Stimulated activated CD4-positive, alpha-beta T cell treated with anti-CD3 and anti-CD28 coated beads, Interleukin-4, amount 100 ng/mL, for 48 hours (primary cell): ENCODE results near the gene CELF2.
"Not testable (repeated sequence)": the region's sequence is repeated elsewhere in the genome, so short reads cannot be mapped to it uniquely, and the experiment has no call there.

ENCODE experiments used
- DNase-seq, 2 donors: peaks; one replicate each; pipeline ENCODE4 v3.0.0-alpha.2; 2020; ENCODE audit warnings: low read depth in 2 of 2

Gene CELF2

DNA sequence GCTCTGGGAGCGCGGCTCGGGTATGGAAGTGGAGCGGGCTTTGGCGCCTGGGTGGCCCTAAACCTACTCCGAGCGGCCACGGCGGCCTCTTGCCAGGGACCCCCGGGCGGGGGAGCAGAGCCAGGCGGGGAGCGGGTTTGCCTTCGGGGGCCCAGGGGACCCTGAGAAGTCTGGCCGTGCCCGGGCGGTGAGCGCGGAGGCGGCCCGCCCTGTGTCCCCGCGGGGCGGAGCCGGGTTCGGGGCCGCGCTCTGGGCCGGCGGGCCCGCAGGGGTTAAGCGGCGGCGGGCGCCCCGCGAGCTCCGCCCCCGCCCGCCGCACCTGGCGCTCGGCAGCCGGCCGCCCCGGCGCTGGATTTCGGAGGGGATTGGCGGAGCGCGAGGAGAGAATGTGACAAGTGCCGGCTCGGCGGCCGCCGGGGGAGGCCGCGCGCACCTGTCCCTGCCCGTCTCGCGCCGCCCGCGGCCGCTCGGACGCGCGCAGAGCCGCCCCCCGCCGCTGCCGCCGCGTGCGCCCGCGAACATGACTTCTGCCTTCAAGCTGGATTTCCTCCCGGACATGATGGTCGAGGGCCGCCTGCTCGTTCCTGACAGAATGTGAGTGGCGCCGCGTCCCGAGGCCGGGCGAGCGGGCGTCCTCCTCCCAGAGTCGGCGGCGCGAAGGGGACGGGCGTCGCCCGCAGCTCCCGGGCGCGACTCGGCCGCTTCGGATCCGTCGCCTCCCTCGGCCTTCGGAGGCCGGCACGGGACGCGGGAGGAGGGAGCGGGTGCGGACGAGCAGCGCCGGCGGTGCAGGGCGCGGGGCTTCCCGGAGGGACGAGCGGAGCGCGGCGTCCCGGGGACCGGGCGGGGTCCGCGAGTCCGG lies at the start of gene CELF2:
CELF2 (plus strand) TSS at position 303 of the 862 bp plus-strand sequence; CDS start at position 521, 218 bp downstream.
- peak; percentile 27 to 36 for DNase-seq

DNA sequence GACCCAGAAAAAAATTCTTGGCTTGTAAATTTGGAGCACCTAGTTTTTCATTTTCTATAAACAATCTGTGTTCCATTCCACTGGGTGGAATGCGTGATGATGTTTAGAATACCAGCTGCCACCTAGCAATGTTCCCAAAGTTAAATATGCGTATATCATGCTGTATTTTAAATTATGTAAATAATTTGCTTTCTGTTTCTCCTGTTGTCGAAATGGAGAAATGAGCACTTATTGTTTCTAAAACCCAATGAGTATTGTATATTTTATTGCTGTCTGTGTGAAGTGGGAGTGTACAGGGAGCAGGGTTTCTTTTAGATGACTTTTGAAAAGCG lies 49.4 kb upstream of the CELF2 start:
- DNase-seq, result no peak

DNA sequence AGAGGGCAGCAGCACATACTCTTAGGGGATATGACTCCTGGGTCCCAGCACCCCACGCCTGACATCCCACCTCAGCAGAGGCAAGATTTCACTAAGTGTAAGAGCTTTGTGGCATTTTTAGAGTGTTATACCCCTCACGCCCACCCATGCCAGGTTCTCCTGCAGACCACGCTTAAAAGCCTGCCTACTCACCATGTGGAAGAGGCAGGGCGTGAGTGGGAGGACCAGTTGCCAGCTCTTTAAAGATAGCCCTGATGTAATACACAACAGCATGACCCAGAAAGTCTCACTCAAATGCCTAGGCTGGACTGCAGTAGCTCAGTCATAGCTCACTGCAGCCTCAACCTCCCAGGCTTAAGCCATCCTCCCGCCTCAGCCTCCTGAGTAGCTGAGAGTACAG lies 44.4 kb upstream of the CELF2 start:
- no peak for DNase-seq

DNA sequence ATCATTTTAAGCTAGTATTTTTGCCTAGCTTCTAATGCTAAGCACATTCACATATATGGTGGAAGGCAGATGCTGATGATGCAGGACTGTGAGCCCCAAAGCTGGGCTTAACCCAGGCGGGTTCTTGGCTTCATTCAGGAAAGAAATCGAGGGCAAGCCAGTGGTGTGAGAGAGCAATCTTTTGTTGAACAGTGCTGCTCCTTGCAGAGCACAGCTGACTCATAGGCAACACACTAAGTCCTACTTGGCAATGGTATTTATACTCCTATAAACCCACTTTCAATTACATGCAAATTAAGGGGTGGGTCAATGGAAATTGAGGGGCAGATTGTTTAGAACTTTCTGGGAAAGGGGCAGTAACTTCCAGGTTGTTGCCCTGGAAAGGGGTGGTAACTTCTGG lies 42.0 kb upstream of the CELF2 start:
- no peak for DNase-seq

DNA sequence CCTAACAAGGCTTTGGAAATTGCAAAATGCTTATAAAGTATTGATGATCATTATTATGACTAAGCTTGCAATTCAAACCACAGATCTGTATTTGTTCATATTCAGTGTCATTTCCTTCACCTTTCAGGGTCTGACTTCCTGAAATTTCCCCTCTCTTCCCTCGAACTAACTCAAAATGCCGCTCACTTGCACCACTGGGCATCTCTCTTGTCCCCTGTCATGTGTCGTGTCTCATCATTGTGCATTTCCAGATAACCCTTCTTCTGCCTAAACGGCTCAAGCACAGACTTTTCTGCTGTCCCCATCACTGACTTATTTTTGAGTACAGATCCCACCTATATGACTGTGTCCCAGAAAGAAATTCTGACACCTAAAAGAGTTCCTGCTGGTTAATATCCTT lies 41.0 kb upstream of the CELF2 start:
- no peak for DNase-seq

DNA sequence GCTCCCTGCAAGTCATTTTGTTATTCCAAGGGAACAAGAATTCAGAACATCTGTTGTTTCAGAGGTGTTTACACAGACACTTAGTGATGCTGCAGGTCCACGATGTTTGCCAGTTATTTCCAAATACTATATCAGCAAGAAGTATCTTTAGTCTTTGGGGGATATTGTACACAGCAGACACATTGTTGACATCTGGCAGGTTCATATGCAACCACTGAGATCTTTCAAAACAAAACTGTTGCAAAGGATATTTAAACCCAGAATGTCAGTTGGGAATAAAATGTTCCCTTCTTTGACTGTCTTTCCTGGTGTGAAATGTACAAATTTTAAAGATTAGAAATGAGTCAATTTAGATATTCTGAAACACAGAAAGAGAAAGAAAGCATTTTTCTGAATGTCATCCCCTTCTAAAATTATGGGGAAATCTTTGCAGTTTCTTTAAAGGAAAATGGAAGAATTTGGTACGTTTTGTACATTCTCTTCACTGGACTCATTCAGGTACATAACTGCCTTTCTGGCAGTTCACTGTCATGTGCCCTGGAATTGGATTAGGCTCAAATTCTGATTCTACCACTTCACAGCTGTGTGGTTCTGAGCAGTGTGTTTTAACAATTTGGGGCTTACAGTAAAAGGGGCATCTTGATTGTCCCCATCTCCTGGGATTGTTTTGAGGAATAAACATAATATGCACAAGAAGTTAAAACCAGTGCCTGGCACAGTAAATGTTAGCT lies 40.3 kb upstream of the CELF2 start:
- DNase-seq, result no peak

DNA sequence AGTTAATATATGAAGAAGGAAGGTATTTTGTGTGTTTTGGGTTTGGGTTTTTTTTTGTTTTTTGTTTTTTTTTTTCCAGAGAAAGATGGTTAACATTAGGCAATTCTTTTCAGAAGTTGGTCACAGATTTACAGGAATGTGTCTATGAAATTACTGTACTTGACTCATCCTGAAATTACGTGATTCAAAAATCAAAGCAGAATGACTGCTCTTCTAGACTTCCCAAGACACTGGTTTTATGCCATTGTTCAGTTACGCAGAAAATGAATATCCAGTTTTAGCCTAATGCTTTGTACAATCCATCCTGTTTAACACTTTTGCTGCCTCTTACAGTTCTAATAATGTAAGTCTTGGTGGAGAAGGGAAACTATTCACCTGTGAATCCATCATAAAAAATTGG lies 39.7 kb upstream of the CELF2 start:
- no peak for DNase-seq

DNA sequence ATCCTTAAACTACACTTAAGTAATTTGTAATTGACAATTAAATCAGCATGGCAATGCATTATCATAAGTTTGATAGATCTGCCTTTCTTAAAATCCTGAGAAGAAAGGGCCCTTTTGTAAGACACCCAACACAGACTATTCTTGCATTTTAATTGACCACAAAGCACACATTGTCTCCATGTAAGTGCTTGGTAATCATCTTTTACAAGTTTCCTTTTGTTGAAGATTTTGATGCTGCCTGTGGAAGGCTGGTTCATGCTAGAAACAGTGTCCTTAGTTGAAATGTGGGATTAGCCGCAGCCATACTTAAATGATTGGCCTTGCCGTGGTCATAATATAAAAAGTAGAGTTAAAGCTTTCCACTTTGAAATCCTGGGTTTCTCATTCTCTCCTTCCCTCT lies 32.3 kb upstream of the CELF2 start:
- no peak for DNase-seq

DNA sequence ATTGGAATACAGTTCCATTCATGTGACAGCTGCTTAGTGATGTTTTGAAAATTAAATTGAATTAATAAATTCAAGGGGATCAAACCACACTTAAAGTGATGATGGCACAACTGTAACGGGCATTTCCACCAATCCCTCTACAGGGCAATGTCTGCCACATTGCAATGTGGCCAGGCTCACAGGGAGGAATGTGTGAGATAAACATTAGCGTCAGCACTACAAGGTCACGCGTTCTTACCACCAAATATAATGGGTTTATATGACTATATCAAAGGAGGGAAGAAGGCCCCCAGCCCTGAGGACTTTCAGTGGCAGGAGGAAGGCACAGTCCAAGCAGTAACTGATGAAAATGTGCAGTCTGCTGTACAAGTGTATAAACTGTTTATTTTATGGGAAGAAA lies 31.1 kb upstream of the CELF2 start:
- DNase-seq, result no peak

DNA sequence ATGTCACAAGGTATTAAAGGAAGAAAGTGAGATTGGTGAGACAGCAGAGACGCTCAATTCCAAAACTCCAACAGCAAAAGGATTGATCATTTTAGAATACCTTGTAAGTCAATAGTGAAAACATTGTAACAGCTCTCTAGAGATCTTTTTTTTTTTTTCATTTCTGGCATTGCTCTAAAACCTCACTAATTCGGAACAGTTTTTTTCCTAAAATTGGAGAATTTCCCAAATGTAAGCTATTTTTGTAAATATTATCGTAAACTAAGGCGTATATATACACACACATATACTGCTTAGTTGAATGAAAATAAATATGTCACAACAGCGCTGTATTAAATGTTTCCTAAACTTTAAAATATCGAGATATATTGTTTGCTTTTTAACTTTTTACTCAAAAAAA lies 30.6 kb upstream of the CELF2 start:
- no peak for DNase-seq

DNA sequence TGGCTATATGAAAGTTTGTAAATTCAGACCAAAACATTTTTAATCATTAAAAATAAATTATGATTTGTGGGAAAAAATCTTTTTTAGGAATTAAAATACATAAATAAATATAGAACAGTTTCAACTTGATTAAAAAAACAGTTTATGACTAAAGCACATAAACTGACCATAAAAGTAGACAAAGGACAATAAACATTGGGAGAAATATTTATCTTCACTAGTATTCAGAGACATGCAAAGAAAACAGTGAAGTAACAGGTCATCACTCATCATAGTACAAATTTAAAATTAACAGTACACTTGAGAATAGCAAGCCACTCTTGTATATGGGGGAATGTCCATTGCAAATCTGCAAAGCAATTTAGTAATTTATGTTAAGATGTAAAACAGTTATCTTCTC lies 28.0 kb upstream of the CELF2 start:
- DNase-seq, result no peak

DNA sequence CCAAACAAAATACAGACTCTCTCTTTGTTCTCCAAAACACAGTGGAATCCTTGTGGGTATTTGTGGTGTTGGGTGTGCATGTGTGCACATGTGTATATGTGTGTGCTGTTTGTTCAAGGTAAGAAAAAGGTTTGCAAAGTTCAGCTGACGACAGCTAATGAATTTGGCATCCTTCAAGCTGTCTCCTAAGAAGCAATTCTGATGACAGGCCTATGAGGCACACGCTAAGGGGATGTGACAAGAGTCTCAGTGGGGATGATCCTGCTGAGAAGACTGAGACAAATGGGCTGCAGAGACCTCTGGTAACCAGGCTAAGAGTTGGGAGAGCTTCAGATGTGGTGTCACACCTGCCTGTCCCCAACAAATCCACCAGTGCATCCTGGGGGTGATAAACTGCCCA lies 26.5 kb upstream of the CELF2 start:
- DNase-seq, result no peak

DNA sequence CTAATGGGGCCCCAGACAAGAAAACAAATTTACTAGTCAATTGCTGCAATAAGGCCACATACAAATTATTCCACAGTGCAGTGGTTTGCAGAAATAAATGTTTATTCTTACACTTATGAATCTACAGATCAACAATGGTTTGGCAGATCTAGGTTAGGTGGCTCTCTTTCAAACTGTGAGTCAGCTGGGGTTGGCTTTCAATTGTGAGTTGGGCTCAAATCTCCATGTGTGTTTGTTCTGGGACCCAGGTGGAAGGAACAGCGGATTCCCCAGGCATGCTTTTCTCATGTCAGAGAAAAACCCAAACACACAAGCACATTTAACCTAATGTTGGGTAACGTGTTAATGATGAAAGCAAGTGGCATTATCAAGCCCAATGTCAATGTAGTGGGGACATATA lies 25.6 kb upstream of the CELF2 start:
- DNase-seq, result no peak

DNA sequence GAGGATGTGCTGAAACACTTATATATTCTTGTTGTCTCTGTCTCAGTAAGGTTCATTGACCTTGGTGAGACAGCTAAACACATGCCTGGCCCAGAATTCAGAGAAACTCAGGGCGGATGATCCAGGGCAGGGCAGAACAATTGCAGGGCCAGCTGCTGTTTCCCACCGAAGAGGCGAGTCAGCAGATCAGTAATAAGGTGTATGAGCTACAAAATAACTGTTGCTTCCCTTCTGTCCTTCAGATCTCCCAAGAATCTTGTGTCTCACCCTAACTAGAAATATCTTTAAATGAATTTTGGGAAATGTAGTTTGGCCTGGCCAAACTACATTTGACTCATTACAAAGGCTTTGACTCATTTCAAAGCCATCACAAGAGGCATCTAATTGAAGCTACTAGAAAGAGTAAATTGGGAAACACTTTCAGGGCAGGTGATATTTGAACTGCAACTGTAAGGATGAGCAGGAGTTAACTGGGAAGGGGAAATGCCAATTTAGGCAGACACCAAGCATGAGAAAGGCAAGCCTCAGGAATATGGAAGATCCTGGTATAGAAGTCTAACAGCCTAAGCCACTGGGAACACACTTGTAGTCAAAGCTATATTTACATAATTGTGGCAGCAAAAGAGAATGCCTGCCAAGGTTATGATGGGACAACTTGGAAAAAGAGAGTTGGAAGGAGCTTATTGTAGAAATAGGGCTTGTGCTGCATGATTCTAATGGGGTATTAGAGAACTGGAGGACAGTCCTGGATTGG lies 24.5 kb upstream of the CELF2 start:
- no peak for DNase-seq

DNA sequence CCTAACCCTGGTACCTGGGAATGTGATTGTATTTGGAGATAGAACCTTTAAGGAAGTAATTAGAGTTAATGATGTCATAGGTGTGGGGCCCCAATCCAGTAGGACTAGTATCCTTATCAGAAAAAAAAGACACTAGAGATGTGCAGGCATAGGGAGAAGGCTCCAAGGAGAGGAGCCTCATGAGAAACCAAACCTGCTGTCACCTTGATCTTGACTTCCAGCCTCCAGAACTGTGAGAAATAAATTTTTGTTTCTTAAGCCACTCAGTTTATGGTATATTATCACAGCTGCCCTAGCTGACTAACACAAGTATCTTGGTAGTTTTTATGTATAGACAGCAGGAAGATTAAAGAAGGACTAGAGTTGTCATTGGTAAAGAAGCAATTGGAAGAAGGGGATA lies 23.9 kb upstream of the CELF2 start:
- DNase-seq, result no peak

DNA sequence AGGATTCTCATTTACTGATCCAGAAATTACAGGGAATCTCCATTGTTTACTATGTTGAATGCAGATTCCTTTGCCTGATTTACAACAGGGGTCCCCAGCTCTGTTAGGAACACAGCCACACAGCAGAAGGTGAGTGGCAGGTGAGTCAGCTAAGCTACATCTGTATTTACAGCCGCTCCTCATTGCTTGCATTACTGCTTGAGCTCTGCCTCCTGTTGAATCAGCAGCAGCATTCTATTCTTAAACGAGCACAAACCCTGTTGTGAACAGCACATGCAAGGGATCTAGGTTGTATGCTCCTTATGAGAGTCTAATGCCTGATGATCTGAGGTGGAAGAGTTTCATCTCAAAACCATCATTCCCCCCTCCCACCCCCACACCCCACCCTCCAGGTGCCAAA lies 23.3 kb upstream of the CELF2 start:
- no peak for DNase-seq

DNA sequence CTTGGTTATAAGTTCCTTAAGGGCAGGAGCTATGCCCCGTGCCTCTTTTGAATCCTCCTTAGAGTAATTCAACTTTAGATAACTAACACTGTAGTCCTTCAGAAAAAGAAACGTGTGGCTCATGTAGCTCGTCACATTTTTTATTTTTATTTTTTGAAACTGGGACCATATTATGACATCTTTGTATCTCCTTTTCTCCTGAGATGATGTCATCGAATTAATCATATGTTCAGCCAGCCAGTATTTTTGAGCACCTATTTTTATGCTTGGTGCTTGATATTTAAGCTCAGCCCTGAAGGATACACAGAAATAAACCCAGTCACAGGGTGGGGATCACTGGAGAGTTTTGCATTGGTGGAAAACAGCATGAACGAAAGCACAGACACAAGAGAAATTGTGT lies 22.6 kb upstream of the CELF2 start:
- no peak for DNase-seq

DNA sequence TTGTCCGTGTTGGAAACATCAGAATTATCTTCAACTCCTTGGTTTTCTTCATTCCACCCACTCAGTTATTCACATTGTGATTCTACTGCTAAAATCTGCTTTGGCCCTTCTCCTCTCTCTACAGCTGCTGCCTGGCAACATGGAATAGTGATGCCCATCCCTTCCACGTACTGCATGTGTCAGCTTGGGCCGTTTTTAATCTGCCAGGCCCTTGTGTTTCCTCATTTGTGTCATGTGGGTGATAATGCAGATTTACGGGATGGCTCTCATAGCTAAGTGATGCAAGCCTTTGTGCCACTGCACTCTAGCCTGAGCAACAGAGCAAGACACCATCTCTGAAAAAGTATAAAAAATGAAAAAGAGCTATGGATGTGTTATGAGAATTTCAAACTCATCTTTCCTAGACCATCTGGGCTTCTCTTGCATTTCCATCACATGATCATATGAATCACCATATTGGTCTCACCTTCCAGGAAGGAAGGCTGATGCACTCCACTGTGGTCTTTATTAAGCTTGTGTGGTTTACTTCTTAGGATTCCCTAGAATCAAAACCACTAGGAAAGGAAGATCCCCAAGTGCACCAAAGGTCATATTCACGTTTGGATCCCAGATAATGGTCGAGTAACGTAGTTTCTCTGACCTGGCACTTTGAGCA lies 20.6 kb upstream of the CELF2 start:
- DNase-seq, result no peak

DNA sequence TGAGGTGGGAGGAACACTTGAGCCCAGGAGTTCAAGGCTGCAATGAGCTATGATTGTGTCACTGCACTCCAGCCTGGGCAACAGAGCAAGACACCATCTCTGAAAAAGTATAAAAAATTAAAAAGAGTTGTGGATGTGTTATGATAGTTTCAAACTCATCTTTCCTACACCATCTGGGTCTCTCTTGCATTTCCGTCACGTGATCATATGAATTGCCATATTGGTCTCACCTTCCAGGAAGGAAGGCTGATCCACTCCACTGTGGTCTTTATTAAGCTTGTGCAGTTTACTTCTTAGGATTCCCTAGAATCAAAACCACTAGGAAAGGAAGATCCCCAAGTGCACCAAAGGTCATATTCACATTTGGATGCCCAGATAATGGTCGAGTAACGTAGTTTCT lies 18.2 kb upstream of the CELF2 start:
- DNase-seq, result not testable (repeated sequence)

DNA sequence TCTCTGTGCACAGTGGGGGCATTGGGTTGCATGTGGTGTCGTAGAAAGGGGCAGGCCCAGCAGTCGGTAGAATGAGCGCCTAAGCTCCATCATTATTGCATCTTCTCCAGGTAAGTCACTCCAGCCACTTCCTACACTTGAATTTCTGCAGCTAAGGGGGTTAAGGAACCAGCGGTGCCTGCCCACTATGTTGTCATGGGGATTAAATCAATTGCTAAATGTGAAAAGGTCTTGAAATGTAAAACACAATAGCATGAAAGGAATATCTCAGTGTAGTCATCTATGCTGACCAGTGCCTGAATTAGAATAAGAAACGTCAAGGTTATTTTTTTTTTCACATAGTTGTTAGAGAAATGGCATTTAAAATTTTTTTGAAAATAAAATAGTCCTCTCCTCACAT lies 15.2 kb upstream of the CELF2 start:
- no peak for DNase-seq

DNA sequence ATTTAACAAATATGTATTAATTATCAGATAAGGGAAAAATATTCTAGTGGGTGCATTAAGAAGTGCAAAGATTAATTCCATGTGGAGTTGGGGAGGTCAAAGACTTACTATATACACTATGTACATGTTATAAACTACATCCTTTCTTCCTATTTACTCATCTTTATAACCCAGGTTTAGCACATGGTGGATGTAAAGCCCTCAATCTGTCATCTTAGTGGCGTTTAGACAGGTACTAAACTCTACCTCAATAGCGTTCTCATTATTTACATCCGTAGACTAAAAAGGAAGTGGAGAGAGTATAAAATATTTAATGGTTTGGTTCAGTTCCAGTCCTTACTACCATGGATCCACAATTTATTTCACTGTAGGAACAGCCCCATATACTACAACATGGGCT lies 14.8 kb upstream of the CELF2 start:
- DNase-seq, result no peak

DNA sequence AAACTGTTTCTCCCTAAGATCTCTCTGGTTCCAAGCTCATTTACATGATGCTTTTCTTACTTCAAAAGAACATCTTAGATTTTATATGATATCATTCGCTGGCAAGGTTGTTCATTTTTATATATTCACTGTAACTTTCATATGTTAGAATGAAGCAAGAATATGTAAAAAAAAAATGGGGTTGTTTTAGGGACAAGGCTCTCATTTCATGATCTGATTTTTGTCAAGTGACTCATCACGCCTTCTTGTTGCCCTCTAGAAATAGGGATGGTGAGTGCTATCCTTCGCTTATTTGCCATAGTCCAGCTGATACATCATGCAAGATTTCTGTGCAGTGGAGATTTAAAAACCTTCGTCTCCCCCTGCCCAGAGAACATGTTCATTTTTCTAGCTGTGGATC lies 14.0 kb upstream of the CELF2 start:
- no peak for DNase-seq
